ENCODE results near the gene SEPTIN6.

SEPTIN6 gene

DNA sequence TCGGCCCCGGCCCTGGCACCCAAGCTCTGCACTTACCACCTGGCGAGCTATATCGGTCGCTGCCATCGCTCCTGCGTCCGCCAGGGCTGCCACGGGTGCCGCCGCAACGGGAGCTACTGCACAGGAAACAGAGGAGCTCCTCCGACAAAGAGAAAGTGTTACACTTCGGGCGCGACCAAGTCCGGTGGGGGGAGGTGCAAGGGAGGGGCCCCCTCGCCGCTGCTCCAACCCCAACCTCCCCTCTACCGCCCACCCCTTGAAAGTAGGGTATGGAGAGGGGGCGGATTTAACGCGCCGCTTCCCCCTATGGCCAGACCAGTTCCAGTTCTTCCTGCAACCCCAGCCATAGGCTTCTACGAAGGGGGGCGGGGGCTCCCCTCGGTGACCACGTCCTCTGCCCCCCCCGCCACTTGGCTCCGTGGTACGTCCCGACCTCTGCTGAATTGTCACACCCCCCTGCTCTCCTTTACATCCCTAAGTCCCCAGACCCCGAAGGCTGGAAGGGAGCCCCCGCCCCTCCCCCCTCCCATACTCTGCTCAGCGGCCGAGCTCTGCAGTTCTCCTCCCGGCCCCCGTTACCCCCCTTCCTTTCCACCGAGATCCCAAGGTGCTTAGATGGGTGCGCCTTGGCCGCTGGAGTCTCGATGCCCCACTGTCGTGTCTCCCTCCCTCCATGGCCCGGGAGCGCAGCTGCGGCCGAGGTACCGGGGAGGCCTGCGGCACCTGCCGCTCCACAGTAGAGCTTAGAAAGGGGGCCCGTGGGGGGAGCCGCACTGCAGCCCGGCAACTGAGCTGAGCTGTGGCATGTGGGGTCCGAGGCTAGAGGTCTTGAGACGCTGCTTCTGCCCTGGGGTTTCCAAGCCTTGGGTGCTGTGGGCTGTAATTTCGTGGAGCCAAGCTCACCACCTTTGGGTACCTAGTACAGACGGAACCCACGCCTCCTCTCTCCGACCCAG is at the start of gene SEPTIN6:
SEPTIN6 (minus strand) TSS at position 129 of the 956 bp plus-strand sequence; CDS start at position 66, 63 bp downstream.
- DNase-seq: peak; percentile 82

DNA sequence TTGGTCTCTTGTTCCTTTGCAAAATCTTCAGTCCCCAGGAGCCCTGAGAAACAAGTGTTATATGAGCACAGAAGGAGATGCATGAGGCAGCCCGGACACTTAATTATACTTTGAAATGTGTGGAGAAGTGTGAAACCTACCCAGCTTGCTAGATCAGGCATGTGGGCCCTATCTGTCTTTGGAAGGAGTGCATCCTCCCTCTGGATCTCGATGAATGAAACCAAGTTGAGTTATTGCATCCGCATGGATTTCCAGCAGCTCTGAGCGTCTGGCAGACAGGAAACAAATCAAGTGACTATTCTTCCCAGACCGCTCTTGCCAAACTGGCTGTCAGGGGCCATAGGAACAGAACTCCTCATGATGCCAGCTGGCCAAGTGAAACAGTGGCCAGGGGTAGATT is 45.8 kb upstream of the SEPTIN6 start:
- no peak for DNase-seq

DNA sequence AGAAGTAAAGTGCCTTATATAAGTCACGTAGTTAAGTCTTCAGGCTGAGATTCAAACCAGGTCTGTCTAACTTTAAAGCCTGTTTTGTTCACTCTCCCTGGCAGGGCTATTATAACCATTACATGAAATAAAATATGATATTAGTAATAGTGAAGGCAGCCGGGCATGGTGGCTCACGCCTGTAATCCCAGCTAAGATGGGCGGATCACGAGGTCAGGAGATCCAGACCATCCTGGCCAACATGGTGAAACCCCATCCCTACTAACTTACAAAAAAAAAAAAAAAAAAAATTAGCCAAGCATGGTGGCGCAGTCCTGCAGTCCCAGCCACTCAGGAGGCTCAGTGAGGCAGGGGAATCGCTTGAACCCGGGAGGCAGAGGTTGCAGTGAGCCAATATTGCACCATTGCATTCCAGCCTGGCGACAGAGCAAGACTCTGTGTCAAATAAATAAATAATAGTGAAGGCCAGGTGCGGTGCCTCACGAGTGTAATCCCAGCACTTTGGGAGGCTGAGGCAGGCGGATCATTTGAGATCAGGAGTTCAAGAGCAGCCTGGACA is 43.3 kb upstream of the SEPTIN6 start:
- DNase-seq: no peak

DNA sequence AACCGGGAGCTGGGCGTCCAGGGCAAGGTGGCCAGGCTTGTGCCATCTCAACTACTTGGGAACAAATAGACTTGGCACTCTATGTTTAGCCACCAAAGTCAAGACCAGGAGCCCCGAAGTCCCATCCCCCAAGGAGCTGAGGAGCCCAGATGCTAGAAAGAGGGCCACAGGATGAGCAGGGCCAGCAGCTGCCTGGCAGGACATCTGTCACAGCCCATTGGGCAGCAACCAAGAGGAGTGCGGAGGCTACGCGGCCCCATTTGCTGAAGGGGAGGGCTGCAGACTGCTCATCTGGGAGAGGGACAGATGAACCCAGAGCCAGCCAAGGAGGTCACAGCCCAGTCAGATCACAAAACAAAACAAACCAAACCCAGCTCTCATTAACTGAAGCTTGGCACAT is 42.5 kb upstream of the SEPTIN6 start:
- DNase-seq: no peak

DNA sequence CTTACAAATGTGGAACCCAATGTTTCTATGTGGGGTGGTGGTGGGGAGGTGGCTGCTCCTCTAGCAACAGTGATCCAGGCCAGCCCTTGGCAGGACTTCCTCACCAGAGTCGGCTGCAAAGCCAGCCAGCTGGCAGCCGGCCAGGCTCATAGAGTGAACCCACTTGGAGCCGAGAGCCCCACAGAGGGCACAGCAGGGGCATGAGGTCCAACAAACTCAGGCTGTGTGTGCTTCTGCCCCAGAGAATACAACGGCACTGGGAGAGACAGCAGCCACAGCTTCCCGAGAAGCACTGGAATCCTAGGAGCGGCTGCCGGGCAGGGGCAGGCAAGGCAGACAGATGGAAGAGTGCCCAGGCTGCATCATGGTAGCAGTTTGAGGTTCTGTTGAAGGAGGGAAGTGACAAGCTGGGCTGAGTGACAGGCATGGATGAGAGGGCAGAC is 42.0 kb upstream of the SEPTIN6 start:
- no peak for DNase-seq

DNA sequence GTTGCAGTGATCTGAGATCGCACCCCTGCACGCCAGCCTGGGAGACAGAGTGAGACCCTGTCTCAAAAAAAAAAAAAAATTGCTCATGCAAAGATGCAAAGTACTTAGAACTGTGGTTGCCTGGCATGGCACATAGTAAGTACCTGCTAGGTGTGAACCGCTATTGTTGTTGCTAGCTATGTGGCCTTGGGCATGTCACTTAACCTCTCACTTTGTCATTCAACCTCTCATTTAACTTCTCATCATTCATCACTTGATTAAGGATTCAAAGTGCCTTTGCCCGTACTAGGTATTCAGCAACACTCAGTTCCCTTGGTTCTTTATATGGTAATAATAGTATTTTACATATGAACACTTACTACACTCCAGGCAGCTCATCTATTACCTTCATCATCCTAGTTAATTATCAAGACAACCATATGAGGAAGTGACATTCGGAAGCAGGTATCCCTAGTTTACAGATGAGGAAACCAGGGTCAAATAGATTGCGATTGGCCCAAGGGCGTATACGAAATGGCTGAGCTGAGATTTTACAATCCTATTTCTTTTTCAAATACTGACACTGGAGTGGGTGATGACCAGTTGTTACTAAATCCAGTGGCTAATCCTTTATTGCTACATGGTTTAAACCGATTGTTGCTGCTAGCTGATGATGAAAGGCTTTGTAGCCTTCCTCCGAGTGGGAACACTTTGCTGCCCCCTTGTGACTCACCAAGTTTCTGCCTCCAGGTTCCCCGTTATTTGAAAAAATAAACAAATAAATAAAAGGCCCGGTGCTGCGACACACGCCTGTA is 36.6 kb upstream of the SEPTIN6 start:
- peak; percentile 71 for DNase-seq

DNA sequence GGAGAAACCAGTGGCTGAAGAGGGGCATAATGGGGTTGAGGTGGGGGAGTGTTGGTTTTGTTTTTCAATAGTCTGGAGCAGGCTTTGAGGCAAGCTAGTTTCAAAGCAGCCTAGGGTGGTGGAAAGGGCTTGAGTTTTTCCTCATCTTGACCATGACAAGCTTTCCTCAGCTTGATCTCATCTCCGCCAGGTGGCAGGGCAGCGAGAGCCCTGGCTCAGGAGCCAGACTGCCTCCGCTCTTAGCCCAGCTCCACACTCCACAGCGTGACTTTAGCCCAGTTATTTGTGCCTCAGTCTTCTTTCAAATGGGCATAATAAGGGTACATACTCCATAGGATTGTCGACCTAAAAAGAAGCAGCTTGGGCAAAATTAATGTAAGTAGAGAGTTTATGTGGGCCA is 35.5 kb upstream of the SEPTIN6 start:
- no peak for DNase-seq

DNA sequence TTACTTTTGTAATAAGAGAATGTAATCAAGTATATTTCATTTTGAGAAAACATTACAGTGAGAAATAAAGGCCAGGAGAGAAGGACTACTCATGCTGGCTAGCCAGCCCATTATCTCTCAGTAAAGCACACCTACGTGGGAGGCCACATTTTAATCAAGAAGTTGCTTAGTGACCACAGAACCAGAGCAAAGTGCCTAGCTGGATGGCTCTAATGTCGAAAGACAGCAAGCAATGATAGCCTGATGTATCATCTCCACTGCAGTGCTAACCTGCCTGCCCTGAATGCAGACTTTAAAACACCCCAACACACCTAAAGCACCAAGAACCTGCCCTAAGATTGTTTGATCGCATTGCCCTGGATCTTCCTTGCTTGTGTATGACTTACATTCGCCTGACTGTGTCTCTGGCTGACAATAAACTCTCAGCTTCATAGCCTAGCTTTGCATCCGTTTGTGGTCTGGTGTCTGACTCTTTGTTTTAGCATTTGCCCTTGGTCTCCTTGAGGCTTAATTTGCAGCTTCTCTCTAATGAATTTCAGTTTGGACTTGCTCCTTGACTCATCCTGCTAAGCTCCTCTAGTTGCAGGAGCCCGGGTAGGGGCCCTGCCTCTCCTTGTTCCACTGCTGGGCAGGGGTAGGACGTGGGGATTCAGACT is 34.1 kb upstream of the SEPTIN6 start:
- no peak for DNase-seq

DNA sequence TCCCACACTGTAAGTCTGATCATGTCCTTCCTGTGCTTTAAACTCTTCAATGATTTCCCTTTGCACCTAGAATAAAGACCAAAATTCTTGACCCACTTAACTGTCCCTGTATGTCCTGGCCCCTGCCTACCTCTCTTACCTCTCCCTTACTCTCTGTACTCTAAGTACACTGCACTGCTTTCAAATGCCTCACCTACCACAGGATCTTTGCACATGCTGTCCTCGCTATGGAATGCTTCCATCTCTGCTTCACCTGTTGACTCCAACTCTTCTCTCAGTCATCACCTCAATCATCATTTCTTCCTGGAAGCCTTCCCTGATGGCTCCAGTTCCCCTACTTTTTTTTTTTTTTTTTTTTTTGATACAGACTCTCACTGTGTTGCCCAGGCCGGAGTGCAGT is 29.0 kb upstream of the SEPTIN6 start:
- DNase-seq: no peak

DNA sequence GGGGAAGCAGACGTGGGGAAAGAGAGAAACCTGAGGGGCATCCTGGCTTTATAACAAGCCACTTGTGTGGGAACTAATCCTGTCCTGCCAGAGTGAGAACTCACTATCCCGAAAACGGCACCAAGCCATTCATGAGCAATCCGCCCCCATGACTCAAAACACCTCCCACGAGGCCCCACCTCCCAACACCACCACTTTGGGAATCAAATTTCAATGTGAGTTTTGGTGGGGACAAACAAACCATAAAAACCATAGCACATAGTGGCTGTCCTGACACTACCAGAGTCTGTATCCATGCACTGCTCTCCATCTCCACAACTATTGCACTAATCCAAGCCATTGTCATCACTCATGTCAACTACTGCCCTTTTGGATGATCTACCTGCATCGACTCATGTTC is 28.5 kb upstream of the SEPTIN6 start:
- no peak for DNase-seq

DNA sequence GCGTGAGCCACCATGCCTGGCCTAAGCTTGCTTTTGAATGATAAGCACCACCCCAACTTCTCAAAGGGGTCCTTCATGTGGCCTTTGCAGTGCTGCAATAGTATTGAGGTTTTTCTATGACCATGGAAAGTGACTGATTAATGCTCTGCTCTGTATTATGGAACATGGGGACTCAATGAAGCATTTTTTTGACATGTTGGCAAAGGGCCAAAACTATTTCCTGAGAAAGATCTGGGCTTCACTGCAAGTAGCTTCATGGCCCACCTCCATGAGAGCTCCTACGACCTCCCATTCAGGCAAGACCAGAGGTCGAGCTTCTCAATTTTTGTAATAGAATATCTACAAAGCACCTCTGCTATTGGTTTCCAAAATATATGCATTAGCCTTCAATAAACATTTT is 16.7 kb upstream of the SEPTIN6 start:
- DNase-seq: no peak

DNA sequence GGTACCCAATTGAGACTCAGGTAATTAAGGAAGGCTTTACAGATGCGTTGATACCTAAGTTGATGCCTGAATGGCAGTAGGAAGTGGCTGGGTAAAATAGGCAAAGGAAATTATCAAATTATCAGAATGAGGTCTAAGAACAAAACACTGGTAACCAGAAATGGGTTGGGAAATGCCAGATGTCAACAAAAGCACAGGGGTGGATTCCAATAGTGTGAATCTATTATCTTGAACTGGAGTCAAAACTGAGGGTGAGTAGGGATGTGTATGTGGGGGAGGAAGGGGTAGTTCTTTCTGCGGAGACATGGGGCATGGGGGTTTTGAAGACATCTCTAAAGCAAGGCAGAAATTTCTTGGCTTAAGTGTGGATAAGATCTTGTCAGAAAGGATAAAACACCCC is 16.0 kb upstream of the SEPTIN6 start:
- no peak for DNase-seq

DNA sequence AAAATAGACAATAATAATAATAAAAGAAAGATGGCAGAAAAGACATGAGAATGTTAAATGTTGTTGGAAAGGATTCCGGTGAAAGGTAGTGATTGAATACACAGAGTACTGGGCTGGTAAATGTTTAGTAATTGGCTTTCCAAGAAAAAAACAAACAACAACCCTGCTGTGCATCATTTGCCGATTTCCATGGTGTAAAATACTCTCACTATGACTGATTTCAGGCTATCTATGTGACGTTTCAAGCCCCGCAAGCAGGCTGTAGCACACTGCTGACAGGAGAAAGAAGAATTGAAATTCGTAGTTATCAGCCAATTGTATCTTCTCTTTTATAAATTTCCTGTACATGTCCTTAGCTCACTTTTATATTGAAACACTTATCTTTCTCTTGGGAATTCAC is 13.6 kb upstream of the SEPTIN6 start:
- DNase-seq: no peak

DNA sequence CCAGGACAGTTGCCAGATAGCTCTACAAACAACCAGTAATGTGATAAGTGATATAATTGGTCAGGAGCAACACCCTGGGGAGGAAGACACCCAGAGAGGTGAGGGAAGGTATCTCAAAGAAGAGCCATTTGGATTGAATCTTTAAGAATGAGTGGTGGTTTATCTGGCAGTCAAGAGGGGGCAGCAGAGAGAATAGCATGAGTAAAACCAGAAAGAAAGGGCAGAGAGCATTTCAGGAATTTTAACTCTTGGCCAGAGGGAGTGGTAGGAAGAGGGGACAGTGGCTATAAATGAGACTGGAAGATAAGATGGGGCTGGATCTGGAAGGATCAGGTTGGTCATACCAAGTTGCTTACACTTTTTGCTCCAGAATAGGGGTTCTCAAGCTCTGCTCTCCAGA is 5.9 kb upstream of the SEPTIN6 start:
- DNase-seq: no peak

DNA sequence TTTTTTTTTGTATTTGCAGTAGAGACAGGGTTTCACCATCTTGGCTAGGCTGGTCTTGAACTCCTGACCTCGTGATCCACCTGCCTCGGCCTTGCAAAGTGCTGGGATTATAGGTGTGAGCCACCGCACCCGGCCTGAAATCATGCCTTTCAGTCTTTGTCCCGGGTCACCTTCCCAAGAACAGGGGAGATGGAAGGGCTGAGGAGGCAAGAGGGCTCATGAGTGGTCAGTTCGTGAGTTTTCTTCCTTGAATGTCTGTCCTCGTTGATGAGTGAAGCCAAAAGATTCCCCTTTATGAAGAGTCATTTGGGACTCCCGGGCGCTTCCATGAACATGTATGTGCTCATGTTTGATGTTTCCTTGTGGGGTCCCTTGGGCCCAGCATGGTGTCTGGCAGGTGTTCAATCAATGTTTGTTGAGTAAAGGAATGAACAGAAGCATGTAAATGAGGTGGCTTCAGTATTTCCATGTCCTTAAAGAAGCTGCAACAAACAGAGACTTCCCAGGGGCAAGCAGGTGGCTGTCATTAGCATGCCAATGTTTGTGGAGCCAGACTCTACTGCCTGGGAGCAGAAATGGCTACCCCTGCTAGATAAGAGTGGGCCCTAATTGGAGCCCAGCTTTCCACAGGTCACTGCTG is 3.4 kb upstream of the SEPTIN6 start:
- DNase-seq: no peak

DNA sequence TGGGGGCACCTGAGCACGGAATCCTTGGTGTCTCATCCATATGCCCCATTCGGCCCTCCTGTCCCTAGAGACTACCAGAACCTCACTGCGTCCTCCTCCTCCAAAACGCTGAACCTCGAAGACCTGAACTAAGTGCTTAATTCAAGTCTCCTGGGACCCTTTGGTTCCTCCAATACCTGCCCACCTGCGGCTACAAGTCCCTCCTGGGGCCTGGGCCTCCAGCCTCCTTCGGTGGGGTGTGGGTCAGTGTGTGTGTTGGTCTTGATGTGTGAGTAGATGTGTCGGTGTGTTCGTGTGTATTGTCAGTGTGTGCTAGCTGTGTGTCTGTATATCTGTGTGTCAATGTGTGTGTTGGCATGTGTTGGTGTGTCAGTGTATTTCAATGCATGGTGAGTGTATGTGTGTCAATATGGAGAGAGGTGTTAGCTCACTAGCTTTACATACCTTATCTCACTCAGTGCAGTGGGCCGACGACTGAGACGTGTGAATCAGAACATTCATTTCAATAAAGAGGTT is 2.6 kb upstream of the SEPTIN6 start:
- no peak for DNase-seq

DNA sequence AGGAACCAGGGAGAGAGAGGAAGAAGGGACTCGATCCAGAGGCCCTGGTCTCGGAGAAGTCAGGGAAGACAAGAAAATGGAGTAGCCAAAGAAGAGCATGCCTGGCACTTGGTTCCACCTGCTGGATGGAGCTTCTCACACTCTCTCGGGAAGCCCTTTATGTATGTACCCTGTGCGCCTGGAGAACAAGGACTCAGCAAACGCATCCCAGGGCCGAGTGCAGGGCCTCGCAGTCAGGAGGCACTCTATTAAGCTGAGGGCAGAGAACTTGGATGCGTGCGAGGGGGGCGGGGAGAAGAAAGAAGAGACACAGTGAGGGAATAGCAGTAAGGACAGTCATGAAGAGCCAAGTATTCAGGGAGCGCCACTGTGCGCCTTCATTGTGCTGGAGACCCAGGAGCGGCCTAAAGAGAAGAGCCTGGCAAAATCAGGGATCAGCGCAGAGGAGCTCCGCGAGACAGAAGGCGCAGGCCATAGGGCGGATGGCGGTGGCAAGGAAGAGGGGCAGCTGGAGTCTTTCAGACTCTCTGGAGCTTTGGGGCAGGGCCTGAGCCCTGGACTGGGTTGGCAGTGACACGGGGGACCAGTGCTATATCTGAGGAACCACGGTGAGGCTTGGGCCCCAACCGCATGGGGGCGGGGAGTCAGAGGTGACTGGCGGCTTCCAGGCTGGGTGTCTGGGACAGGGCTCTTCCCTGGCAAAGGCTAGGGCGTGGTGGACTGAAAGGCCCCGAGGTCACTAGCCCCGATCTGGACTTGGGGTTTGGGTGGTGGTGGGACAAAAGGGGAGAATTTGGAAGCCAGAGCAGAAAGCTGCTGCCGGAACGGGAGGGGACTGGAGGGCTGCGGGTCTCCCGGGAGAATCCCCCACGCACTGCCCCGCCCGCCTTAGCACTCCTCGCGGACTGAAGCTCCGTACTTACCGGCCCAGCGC is 1.9 kb upstream of the SEPTIN6 start:
- DNase-seq: no peak

DNA sequence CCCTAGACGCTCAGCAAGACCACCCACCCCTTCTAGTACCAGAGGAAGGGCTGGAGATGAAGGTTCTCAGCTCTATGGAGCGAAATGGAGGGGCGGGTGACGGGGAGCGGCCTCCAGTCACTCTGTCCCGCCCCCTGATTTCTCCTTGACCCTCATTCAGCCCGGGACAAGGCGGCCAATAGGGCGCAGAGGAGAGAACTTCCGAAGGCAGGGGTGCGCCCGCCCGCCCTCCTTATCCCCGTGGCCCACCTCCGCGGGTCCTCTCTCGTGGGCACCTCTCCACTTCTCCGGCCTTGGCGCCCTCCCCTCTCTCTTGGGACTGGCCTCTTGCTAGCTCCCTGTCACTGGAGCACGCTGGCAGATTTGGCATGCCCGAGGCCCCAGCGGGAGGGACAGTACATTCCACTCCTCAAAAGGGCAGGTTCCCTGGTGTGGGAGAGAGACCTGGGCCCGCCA is 1.1 kb upstream of the SEPTIN6 start:
- no peak for DNase-seq

DNA sequence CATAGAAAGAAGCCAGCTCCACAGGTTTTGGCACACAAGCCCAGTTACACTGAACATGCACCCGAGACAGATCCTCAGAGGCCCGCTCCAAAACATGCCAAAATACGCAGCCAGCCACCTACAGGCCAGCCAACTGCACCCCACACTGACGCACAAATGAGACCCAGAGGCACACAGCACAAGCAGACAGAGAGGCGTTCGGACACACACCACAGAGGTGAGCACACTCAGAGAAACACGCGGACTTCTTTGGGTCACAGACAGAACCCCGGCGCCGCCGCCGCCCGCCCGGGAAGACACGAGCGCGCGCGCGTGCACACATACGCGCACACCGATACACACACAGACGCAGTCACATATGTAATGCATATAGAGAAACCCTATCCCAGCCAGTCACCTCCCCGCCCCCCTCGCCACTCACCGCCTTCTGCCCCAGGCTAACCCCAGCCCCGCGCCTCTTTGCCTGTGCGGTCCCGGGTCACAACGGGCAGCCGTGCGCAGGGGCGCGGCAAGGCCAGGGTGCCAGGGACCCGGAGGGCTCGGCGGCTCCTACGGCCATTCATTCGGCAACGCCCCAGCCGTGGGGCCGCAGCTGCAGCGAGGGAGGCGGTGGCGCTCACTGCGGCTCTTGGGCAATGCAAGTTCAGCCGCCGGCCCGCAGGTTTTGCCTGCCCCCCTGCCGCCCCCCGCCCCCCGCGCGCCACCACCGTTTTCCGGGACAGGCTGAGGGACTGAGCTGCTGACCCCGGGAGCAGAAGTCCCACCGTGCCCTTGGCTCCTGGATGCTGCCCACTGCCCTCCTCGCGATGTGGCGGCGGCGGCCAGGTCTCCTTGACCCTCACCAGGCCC is 553 bp downstream of the SEPTIN6 start:
- DNase-seq: peak; percentile 70

Measured in activated CD8-positive, alpha-beta memory T cell treated with anti-CD3 and anti-CD28 coated beads, Interleukin-2, amount 50 U/mL, for 4 hours (primary cell).